ENCODE results near the gene RPUSD1.
"Not testable (repeated sequence)": the region's sequence is repeated elsewhere in the genome, so short reads cannot be mapped to it uniquely, and the experiment has no call there.

The RPUSD1 gene

DNA sequence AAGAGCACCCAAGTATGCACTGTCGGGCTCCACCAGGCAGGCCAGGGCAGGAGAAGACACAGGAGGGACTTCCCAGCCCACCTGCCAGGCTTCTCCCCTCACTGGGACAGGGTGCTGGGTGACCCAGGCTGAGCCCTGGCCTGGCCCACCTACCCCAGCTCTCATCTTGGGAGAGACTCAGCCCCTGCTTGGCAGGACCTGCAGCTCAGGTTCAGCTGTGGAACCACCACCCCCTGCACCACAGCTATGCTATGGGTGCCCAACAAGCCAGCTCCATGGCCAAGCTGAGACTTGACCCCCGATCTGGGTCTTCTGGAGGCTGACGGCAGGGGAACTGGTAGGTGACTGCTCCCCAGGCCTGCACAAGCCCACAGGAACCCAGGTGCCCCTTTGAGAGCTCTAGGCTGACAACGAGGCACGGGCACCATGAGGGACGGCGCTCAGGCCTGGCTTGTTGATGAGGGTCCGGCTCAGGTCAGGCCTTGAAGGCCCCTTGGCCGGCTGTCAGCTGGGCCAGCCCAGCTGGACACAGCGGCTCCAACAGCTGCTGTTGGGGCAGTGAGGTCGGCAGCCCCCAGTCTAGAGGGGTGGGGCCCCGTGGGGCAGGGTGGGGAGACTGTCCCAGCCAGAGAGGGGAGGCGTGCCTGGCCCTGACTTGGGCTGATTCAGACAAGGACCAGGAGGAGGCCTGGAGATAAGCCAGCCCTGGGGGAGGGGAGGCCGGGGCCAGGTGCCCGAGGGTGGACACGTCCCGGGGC is 4.6 kb downstream of the RPUSD1 start:
- no peak for DNase-seq (ENCODE audit: low read depth)

DNA sequence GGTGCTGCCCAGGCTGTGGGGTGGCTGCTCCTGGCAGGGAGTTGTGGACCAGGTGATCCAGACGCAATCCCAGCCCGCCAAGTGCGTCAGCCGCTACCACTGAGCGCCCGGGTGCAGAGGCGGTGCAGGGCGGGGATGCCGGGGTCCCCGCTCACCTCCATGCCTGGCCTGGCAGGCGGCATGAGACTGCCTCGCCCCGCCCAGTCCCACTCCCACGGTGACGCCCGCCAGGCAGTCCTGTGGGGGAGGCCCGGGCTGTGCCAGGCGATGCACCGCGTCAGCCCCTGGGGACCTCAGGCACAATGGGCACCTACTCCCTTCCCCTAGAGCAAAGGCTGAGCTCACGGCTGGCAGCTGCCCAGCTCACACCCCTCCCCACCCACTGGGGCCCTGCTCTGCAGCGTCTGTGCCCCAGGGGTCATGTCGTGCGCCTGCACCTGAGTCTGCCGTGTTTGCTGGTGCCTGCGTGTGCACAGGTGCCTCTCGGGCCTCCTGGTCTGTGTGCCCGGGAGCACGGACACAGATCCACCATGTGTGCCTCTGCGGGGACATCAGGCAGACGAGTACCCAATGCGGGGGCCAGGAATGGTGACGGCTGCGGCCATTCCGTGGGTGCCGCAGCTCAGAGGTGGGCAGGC is 5.3 kb downstream of the RPUSD1 start:
- DNase-seq (ENCODE audit: low read depth) = no peak

GRCh38 chr16:782258-782657 is 5.9 kb downstream of the RPUSD1 start:
- DNase-seq (ENCODE audit: low read depth) = no peak

DNA sequence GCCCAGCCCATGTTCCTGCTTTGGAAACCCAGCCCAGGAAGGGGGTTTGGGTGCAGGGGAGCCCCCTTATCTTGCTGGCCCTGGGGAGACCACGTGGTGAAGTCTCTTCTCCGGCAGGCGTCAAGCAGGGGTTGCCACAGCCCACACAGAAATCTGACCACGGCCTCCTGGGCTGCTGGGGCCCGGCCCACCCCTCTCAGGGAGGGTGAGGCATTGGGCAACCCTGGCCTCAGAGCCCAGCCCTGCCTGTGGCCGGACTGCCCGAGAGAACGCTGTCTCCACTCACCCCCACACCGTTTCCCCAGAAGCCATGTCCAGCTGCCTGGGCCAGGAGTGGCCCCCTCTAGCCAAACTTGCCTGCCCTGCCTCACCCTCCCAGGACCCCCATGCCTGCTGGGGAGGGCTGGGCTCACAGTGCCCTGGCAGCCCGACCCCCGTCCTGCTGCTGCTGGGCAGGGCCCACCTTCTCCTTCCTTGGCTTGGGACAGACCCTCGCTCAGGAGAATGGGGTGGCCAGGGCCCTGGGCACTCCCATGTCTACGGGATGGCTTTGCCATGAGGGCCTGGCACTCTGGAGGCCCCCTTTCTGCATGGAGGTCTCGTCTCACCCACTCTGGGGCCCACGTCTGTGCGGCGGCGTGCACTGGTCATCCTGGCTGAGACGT is 6.7 kb downstream of the RPUSD1 start:
- no peak for DNase-seq (ENCODE audit: low read depth)

GRCh38 chr16:780296-780695 is 7.9 kb downstream of the RPUSD1 start:
- no peak for DNase-seq (ENCODE audit: low read depth)

- no peak for DNase-seq (ENCODE audit: low read depth)
Observed at GRCh38 chr16:779561-779960, 8.6 kb downstream of the RPUSD1 start.

GRCh38 chr16:778909-779527 is 9.2 kb downstream of the RPUSD1 start:
- DNase-seq (ENCODE audit: low read depth) = no peak

DNA sequence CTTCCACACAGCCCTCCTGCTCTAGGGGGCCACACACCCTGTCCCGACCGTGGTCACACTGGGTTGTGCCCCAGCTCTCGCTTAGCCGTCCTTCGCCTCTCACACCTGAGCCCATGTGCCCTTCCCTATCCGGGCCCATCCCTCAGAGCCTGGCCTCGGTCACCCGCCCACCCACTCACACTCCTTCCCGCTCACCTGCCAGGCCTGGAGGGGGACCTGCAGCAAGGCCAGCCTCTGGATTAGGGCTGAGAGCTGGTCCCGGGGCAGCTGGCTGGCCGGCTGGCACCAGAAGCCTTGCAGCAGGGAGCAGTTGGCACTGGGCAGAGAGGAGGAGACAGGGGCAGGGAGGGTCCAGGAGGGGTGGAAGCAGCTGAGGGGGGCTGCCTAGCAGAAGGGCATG is 9.7 kb downstream of the RPUSD1 start:
- no peak for DNase-seq (ENCODE audit: low read depth)

- no peak for DNase-seq (ENCODE audit: low read depth)
Observed at GRCh38 chr16:777826-778225, 10.4 kb downstream of the RPUSD1 start.

GRCh38 chr16:776824-777223 is 11.4 kb downstream of the RPUSD1 start:
- DNase-seq (ENCODE audit: low read depth) = no peak

GRCh38 chr16:776298-776697 is 11.9 kb downstream of the RPUSD1 start:
- not testable (repeated sequence) for DNase-seq (ENCODE audit: low read depth)

DNA sequence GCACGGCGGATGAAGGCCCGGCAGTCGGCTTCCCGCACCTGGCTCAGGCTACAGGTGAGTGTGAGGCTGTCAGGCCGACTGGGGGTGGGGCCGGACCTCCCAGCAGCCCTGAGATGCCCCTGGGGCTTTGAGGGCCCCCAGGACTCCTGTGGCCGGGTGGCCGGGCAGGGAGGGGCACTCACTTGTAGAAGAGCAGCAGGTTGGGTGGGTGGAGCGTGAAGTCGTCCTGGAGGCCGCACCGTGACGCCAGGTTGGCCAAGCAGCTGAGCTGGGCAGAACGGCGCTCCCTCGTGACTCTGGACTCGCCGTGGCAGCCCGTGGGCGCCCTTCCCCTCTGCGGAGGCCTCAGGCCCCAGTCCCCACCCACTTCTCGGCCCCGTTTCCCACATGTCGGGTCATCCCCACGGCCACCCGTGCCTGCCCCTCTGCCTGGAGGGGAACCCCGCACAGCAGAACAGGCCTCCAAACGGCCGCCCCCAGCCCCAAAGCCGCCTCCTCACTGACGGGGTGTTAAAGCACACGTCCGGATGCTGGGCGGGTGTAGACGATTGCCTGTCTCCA is 12.9 kb downstream of the RPUSD1 start:
- no peak for DNase-seq (ENCODE audit: low read depth)

GRCh38 chr16:774086-775001 is 13.8 kb downstream of the RPUSD1 start:
- DNase-seq (ENCODE audit: low read depth) = no peak

DNA sequence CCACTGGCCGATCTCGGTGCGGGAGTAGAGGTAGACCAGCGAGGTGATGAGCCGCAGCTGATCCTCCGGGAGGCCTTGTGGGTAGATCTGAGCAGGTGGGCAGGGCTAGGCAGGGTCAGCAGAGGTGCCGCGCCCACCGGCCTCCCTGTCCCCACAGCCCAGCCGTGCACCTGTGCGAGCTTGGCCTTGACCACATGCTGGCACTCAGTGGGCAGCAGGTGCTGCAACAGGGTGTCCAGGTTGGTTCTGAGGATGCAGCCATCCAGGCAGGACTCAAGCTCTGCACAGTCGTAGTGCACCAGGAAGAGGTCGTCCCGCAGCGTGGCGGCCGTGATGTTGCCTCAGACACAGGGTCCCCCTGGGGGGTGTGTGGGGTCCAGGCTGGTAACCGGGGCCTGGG is 15.2 kb downstream of the RPUSD1 start:
- no peak for DNase-seq (ENCODE audit: low read depth)

DNA sequence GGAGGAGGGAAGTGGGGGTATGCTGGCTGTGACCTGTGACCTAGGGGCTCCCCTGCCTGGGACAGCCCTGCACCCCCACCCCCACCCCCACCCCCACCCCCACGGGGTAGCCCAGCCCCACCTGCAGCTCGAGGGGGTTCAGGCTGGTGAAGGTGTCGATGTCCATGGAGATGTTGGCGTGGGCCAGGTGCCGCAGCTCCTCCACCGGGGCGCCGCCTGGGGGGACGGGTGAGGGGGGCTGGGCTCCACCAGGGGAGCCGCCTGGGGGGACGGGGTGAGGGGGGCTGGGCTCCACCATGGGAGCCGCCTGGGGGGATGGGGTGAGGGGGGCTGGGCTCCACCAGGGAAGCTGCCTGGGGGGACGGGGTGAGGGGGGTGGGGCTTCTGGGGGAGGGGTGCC is 17.8 kb downstream of the RPUSD1 start:
- DNase-seq (ENCODE audit: low read depth) = no peak

- no peak for DNase-seq (ENCODE audit: low read depth)
Observed at GRCh38 chr16:769934-770333, 18.2 kb downstream of the RPUSD1 start.

- DNase-seq (ENCODE audit: low read depth) = no peak
Observed at GRCh38 chr16:769184-769784, 18.9 kb downstream of the RPUSD1 start.

DNA sequence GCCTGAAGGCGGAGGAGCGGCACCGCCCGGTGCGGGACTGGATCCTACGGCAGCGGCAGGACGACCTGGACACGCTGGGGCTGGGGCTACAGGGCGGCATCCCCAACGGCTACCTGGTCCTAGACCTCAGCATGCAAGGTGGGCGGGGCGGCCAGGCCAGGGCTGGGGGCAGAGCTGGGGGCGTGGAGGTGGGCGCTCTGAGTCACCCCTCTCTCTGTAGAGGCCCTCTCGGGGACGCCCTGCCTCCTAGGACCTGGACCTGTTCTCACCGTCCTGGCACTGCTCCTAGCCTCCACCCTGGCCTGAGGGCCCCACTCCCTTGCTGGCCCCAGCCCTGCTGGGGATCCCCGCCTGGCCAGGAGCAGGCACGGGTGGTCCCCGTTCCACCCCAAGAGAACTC is 19.8 kb downstream of the RPUSD1 start:
- no peak for DNase-seq (ENCODE audit: low read depth)

- no peak for DNase-seq (ENCODE audit: low read depth)
Observed at GRCh38 chr16:767743-768235, 20.4 kb downstream of the RPUSD1 start.

- DNase-seq (ENCODE audit: low read depth) = no peak
Observed at GRCh38 chr16:766820-767640, 21.2 kb downstream of the RPUSD1 start.

All from GM04503 (cell line).